ENCODE data around the gene PSENEN.
A peak's percentile ranks its signal among the peaks of the same experiment; 100 is the strongest.
"Not testable (repeated sequence)": the region's sequence is repeated elsewhere in the genome, so short reads cannot be mapped to it uniquely, and the experiment has no call there.

The PSENEN gene

GRCh38 chr19:35751839-35752745 lies 6.6 kb downstream of the PSENEN start:
- no peak for DNase-seq (ENCODE audit: low read depth)

GRCh38 chr19:35752746-35753350 lies 7.4 kb downstream of the PSENEN start:
- no peak for DNase-seq (ENCODE audit: low read depth)

GRCh38 chr19:35753634-35754369 lies 8.4 kb downstream of the PSENEN start:
- DNase-seq (ENCODE audit: low read depth): no peak

GRCh38 chr19:35754370-35755130 lies 9.1 kb downstream of the PSENEN start:
- DNase-seq (ENCODE audit: low read depth): no peak

- DNase-seq (ENCODE audit: low read depth): no peak
These were observed 9.7 kb downstream of the PSENEN start for GRCh38 chr19:35755131-35755549.

GRCh38 chr19:35755550-35756376 lies 10.3 kb downstream of the PSENEN start:
- DNase-seq (ENCODE audit: low read depth): no peak

GRCh38 chr19:35756377-35757230 lies 11.2 kb downstream of the PSENEN start, which contains the start of gene HSPB6:
HSPB6 (minus strand) TSS chr19:35757029; CDS start chr19:35757008, 21 bp downstream.
- no peak for DNase-seq (ENCODE audit: low read depth)

- no peak for DNase-seq (ENCODE audit: low read depth)
These were observed 11.8 kb downstream of the PSENEN start for GRCh38 chr19:35757231-35757748.

GRCh38 chr19:35757749-35758608 lies 12.5 kb downstream of the PSENEN start, which contains the start of gene PROSER3:
PROSER3 (plus strand) TSS chr19:35758176; CDS start chr19:35758216, 40 bp downstream.
- DNase-seq (ENCODE audit: low read depth): peak; percentile 95

GRCh38 chr19:35759697-35760096 lies 14.2 kb downstream of the PSENEN start:
- DNase-seq (ENCODE audit: low read depth): no peak

GRCh38 chr19:35760711-35761349 lies 15.4 kb downstream of the PSENEN start:
- DNase-seq (ENCODE audit: low read depth): no peak

GRCh38 chr19:35764432-35765315 lies 19.2 kb downstream of the PSENEN start:
- DNase-seq (ENCODE audit: low read depth): no peak

GRCh38 chr19:35766571-35767104 lies 21.2 kb downstream of the PSENEN start:
- DNase-seq (ENCODE audit: low read depth): no peak

- no peak for DNase-seq (ENCODE audit: low read depth)
These were observed 22.0 kb downstream of the PSENEN start for GRCh38 chr19:35767288-35768081.

- no peak for DNase-seq (ENCODE audit: low read depth)
These were observed 22.6 kb downstream of the PSENEN start for GRCh38 chr19:35768082-35768421.

- DNase-seq (ENCODE audit: low read depth): not testable (repeated sequence)
These were observed 26.9 kb downstream of the PSENEN start for GRCh38 chr19:35772362-35772761.

Data from stimulated activated CD8-positive, alpha-beta memory T cell treated with anti-CD3 and anti-CD28 coated beads, Interleukin-12 subunit alpha, Interleukin-12 subunit beta, amount 100 ng/mL, for 1 hour (primary cell).